Activated CD4-positive, alpha-beta T cell treated with anti-CD3 and anti-CD28 coated beads, Interleukin-2, amount 50 U/mL, for 24 hours (primary cell): ENCODE data around the gene MAN1B1.
A peak's percentile ranks its signal among the peaks of the same experiment; 100 is the strongest.

Experiments used
- DNase-seq, 2 donors: peaks; one replicate each; pipeline ENCODE4 v3.0.0-alpha.2; 2020; ENCODE audit warnings: low read depth in 1 of 2, low spot score in 1 of 2

The MAN1B1 gene

DNA sequence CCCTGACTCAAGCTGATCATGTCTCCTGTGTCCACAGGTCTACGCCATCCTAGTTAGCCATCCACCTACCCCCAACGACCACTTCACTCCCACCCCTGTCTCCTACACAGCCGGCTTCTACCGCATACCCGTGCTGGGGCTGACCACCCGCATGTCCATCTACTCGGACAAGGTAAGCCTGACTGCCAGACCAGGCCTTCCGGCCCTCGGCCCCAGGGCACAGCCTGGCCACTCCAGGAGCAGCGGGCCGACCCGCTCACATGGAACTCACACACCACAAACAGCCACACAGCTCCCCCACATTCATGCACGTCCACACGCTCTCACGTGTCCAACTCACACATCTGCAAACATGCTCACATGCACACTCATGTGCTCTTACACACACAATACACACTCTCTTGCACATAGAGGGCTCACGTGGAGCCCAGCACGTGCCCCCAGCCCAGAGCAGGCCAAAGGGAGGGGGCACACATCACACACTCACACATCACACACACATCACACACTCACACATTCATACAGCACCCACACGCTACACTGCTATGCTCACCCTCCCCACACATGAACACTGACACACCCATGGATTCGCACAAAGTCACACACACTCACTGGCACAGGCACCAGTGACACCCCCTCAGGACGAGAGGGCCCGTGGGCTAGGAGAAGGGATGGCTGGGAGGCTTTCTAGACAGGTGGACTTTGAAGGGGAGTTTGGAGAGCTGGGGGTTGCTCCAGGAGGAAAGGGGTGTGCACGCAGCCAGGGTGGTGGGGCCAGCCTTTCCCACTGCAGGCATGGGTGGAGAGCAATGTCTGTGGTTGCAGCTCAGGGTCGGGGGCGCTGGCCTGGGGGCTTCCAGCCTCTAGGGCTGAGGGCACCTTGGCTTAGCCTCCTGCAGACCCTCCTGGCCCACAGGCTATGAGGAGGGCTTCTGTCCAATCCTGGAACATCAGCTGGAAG lies 55.5 kb downstream of the MAN1B1 start:
- no peak for DNase-seq

- DNase-seq = no peak
Measured at GRCh38 chr9:137143459-137143858, 56.7 kb downstream of the MAN1B1 start.

GRCh38 chr9:137145731-137146526 lies 59.1 kb downstream of the MAN1B1 start:
- DNase-seq = no peak

DNA sequence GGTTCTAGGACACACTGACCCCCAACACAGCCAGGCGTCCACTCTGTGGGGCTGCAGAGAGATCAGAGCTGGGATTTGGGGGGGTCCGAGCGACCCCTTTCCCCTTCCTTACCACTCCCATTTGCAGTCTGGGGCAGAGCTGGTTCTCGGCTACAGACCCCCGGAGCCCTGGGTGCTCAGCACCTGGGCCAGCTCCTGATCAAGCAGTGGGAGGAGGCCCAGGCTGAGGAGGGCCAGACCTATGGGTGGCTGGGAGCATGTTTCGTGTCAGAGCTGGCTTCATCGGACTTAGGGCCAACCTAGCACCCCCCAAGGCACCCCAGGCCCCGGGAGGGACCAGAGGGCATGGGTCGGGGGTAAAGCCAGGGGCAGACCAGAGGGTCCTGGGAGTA lies 59.7 kb downstream of the MAN1B1 start:
- no peak for DNase-seq

DNA sequence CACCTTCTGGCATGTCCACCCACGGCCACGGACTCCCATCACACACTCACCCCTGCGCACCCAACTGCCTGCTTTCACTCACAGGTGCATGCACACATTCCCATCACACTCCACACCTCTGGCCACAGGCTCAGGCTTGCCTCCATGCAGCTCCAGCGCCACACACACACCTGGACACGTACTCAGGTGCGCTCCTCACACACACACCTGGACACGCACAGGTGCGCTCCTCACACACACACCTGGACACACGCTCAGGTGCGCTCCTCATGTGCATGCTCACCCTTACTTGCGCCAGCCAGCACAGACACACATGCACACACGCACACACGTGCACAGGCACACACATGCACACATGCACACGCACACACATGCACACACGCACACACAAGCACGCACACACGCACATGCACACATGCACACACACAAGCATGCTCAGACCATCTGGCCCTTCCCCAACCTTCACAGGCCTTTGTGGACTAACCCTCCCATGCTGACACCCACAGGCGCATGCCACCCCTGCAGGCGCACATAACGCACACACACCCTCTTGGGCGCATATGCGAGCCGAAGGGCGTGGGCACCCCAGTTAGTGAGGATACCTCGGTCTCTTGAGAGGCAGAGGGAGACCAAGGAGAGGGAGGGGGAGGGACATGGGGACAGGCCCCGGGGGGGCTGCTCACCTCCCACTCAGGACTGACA lies 60.5 kb downstream of the MAN1B1 start:
- no peak for DNase-seq

- no peak for DNase-seq
Measured at GRCh38 chr9:137147793-137148160, 61.0 kb downstream of the MAN1B1 start.

GRCh38 chr9:137148242-137148641 lies 61.5 kb downstream of the MAN1B1 start:
- DNase-seq = no peak

- DNase-seq = no peak
Measured at GRCh38 chr9:137148661-137149060, 61.9 kb downstream of the MAN1B1 start.

GRCh38 chr9:137149363-137149762 lies 62.6 kb downstream of the MAN1B1 start:
- no peak for DNase-seq

DNA sequence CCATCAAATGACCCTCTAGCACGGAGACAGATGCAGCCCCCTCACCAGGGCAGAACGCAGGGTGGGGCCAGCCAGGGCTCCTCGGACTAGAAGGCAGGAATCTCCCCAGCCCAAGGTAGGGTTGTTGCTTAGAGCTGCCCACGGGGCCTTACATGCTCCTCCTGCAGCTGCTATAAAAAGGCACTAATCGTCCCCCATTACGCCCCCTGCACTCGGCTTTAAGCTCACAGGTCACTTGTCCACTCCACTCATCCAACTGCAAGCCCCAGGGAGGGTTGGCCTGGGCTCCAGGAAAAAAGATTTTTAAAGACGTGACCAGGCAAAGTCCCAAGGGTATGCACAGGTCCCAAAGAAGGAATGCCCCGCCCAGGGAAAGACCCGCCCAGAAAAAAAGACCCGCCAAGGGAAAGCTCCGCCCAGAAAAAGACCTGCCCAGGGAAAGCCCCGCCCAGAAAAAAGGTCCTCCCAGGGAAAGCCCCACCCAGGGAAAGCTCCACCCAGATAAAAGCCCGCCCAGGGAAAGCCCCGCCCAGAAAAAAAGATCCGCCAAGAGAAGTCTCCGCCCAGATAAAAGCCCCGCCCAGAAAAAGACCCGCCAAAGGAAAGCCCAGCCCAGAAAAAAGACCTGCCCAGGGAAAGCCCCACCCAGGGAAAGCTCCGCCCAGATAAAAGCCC lies 63.3 kb downstream of the MAN1B1 start:
- DNase-seq = no peak

DNA sequence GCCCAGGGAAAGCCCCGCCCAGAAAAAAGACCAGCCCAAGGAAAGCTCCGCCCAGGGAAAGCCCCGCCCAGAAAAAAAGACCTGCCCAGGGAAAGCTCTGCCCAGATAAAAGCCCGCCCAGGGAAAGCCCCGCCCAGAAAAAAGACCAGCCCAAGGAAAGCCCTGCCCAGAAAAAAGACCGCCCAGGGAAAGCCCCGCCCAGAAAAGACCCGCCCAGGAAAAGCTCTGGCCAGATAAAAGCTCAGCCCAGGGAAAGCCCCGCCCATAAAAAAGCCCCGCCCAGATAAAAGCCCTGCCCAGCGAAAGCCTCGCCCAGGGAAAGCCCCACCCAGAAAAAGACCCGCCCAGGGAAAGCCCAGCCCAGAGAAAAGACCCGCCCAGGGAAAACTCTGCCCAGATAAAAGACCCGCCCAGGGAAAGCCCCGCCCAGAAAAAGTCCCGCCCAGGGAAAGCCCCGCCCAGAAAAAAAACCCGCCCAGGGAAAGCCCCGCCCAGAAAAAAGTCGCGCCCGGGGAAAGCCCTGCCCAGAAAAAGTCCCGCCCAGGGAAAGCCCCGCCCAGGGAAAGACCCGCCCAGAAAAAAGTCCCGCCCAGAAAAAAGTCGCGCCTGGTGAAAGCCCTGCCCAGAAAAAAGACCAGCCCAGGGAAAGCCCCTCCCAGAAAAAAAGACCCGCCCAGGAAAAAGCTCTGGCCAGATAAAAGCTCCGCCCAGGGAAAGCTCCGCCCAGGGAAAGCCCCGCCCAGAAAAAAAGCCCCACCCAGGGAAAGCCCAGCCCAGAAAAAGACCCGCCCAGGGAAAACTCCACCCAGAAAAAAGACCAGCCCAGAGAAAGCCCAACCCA lies 64.1 kb downstream of the MAN1B1 start:
- peak in 1 of 2 donors; percentile 39 for DNase-seq

- DNase-seq = no peak
Measured at GRCh38 chr9:137152844-137153405, 66.1 kb downstream of the MAN1B1 start.

DNA sequence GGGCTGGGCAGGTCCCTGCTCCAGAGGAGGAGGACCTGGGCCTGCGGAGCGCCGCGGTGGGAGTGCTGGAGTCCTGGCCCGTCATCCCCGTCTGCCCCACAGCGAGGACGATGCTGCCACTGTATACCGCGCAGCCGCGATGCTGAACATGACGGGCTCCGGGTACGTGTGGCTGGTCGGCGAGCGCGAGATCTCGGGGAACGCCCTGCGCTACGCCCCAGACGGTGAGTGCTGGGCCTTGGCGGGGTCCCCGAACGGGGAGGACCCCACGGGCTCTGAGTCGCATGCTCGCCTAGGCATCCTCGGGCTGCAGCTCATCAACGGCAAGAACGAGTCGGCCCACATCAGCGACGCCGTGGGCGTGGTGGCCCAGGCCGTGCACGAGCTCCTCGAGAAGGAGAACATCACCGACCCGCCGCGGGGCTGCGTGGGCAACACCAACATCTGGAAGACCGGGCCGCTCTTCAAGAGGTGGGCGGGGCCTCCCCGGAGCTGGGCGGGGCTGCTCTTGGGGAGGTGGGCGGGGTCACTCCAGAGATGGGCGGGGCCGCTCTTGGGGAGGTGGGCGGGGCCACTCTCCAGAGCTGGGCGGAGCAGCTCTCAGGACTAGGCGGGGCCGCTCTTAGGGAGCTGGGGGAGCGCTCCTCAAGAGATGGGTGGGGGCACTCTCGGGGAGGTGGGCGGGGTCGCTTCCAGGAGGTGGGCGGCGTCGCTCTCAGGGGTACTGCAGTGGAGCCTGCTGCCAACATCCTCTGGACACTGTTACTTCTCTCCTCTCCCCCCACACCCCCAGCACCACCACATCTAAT lies 70.0 kb downstream of the MAN1B1 start:
- DNase-seq = peak; percentile 39

GRCh38 chr9:137157618-137158415 lies 71.0 kb downstream of the MAN1B1 start:
- DNase-seq = no peak

- DNase-seq = no peak
Measured at GRCh38 chr9:137158625-137159024, 71.8 kb downstream of the MAN1B1 start.
